ENCODE results near the gene EFEMP2.

Gene EFEMP2

DNA sequence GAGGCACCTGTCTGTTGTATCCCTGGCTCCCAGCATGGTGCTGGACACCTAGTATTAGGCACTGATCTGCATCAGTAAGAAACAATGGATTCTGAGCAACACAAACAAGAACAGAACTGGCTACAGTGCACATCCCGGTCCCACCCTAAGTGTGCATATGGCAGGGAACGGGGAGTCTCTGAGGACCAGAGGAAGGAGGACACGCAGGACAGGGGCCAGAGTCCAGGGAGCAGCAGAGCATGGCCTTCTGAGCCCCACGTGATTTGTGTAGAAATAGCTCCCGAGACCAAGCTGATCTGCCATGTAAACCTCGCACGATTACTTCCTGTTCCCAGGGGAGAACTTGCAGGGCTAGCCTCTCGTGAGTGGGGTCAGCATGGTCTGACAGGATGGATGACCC lies 51.5 kb downstream of the EFEMP2 start:
- DNase-seq = no peak

DNA sequence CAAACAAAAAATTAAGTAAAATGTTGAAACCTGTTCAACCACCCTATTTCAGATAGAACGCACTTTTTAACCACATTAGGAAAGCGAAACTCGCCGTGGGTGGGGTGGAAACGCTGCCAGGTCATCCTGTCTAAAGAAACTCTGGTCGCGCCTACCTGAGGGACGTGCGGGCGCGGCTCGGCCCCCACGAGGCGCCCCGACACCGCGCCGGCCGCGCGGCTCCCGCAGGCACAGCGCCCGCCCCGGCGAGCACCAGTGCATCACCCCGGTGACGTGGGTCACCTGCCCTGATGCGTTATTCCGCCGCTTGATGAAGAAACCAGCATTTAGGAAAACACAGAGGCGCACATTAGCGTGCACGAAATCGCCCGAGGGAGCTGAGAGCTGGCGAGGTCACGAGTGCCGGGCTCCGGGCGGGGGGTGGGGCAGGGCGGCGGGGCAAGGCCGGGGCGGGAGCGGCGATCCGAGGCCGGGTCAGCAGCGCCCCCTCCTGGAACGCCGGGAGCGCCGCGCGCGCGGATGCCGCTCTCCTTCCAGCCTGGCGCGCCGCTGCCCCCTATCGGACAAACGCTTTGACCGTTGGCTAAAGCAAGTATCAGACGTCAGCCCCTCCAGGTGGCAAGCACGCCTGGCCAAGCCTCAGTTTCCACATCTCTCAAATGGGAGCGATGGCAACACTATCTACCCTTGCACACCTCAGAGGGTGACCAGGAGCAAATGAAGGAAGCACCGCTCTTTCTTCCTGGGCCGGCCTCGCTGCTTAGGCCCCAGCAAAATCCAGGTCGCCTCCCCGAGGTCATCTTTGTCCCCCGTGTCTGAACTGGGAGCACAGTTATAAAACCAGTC lies 54.5 kb downstream of the EFEMP2 start:
- peak; percentile 97 for DNase-seq

DNA sequence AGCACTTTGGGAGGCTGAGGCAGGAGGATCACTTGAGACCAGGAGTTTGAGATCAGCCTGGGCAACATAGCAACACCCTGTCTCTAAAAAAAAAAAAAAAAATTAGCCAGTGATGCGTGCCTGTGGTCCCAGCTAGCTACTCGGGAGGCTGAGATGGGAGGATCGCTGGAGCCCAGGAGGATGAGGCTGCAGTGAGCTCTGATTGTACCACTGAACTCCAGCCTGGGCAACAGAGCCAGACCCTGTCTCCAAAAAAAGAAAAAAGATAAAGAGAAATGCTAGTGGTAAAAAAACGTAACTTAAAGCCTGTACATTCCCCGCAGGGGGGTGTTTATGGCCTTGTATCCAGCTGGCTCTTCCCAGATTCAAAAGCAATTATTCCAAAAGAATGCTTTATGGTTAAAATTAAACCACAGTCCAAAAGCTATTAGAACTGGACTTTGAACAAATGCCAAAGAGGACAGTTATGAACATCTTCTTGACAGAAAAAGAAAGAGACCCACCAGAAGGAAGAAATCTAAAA lies 55.2 kb downstream of the EFEMP2 start:
- no peak for DNase-seq

DNA sequence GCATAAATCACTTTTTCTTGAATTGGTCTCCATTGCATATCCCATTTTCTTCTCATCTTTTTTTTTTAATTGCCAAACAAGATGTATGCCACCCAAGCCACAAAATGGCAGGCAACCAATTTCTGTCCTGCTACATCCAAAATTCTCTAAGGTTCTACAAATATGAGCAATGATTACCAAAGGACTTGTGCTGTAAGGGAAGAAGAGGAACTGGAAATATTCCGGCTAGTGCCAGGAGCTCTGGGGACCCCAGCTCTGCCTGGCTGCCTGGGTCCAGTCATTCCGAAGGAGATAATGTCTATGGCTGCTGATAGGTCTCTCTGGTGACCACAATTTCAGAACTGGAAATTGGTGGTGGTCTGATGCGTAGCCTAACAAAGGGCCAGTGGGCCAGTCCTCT lies 55.9 kb downstream of the EFEMP2 start:
- DNase-seq = no peak
